Neuronal stem cell (in vitro differentiated cells): ENCODE data around the gene OOSP3.
"Not testable (repeated sequence)": the region's sequence is repeated elsewhere in the genome, so short reads cannot be mapped to it uniquely, and the experiment has no call there.

Source experiments
- DNase-seq: peaks from one replicate; pipeline ENCODE4 v3.0.0-alpha.2; 2013; ENCODE audit warnings: low spot score
- H2AFZ ChIP-seq: one replicate; pipeline ENCODE4 v1.6.1; 2013; ENCODE audit warnings: mild to moderate bottlenecking, low read length, inconsistent platforms
- H2AK5ac ChIP-seq: 2 replicates; pipeline ENCODE4 v1.6.1; 2013; ENCODE audit warnings: low read depth, mild to moderate bottlenecking, inconsistent platforms, low read length, moderate library complexity, mixed read lengths
- H2BK120ac ChIP-seq: 2 replicates; pipeline ENCODE4 v1.6.1; 2013; ENCODE audit warnings: low read depth, mild to moderate bottlenecking, inconsistent platforms, low read length, moderate library complexity, mixed read lengths
- H2BK12ac ChIP-seq: one replicate; pipeline ENCODE4 v1.6.1; 2013; ENCODE audit warnings: low read length, inconsistent platforms
- H2BK15ac ChIP-seq: 2 replicates; pipeline ENCODE4 v1.6.1; 2013; ENCODE audit warnings: mild to moderate bottlenecking, low read length, inconsistent platforms, mixed read lengths
- H2BK5ac ChIP-seq: one replicate; pipeline ENCODE4 v1.6.1; 2013; ENCODE audit warnings: inconsistent platforms, mild to moderate bottlenecking, low read length, moderate library complexity
- H3K14ac ChIP-seq: one replicate; pipeline ENCODE4 v1.6.1; 2013; ENCODE audit warnings: low read length, inconsistent platforms
- H3K18ac ChIP-seq: 2 replicates; pipeline ENCODE4 v1.6.1; 2013; ENCODE audit warnings: low read length, inconsistent platforms
- H3K23ac ChIP-seq: 2 replicates; pipeline ENCODE4 v1.6.1; 2013; ENCODE audit warnings: low read depth, mild to moderate bottlenecking, mixed read lengths, low read length, inconsistent platforms; ENCODE audit not compliant: poor library complexity
- H3K27ac ChIP-seq: replicated peaks from 3 replicates; pipeline ENCODE4 v1.5.1; 2013; ENCODE audit warnings: low read length, inconsistent platforms
- H3K27me3 ChIP-seq, 3 experiments: 2 replicates each; pipeline ENCODE4 v1.6.1; 2013; ENCODE audit warnings: low read length in 3 of 3, mild to moderate bottlenecking in 2 of 3, inconsistent platforms in 1 of 3, low read depth in 1 of 3, mixed read lengths in 1 of 3, moderate library complexity in 1 of 3; ENCODE audit not compliant: control insufficient read depth in 3 of 3, insufficient read depth in 3 of 3
- H3K36me3 ChIP-seq, 2 donors: replicated peaks in 1 of 2; 2 replicates each; pipeline ENCODE4 v1.6.1; 2013; ENCODE audit warnings: low read length in 2 of 2; ENCODE audit not compliant: control insufficient read depth in 2 of 2, insufficient read depth in 2 of 2
- H3K4ac ChIP-seq: 2 replicates; pipeline ENCODE4 v1.6.1; 2013; ENCODE audit warnings: inconsistent platforms, mild to moderate bottlenecking, low read length, moderate library complexity
- H3K4me1 ChIP-seq, 2 donors: 1 replicate in 1 of 2; 2 replicates in 1 of 2; pipeline ENCODE4 v1.6.1; 2013; ENCODE audit warnings: low read length in 2 of 2, low read depth in 1 of 2; ENCODE audit not compliant: control insufficient read depth in 2 of 2, insufficient read depth in 1 of 2
- H3K4me2 ChIP-seq: one replicate; pipeline ENCODE4 v1.6.1; 2013; ENCODE audit warnings: mild to moderate bottlenecking, low read length, inconsistent platforms; ENCODE audit not compliant: insufficient read depth, poor library complexity, severe bottlenecking
- H3K4me3 ChIP-seq, 2 donors: 2 replicates each; pipeline ENCODE4 v1.5.1; 2013; ENCODE audit warnings: low read length in 2 of 2, mild to moderate bottlenecking in 2 of 2, inconsistent platforms in 1 of 2, moderate library complexity in 1 of 2
- H3K79me1 ChIP-seq: one replicate; pipeline ENCODE4 v1.6.1; 2013; ENCODE audit warnings: low read depth, mild to moderate bottlenecking, inconsistent platforms, low read length, moderate library complexity
- H3K9ac ChIP-seq: one replicate; pipeline ENCODE4 v1.6.1; 2013; ENCODE audit warnings: mild to moderate bottlenecking, low read depth, low read length, inconsistent platforms; ENCODE audit not compliant: poor library complexity
- H3K9me3 ChIP-seq, 2 donors: replicated peaks in 1 of 2; 2 replicates each; pipeline versions ENCODE3 to v1.6.1; 2013; ENCODE audit warnings: low read length in 2 of 2, mild to moderate bottlenecking in 2 of 2, inconsistent platforms in 1 of 2, low read depth in 1 of 2, mixed read lengths in 1 of 2, moderate library complexity in 1 of 2; ENCODE audit not compliant: control insufficient read depth in 2 of 2, insufficient read depth in 1 of 2
- H4K8ac ChIP-seq: one replicate; pipeline ENCODE4 v1.6.1; 2013; ENCODE audit warnings: low read depth, mild to moderate bottlenecking, inconsistent platforms, low read length, moderate library complexity
- H4K91ac ChIP-seq: one replicate; pipeline ENCODE4 v1.6.1; 2013; ENCODE audit warnings: low read length, low read depth, mild to moderate bottlenecking, inconsistent platforms; ENCODE audit not compliant: poor library complexity
- WGBS, 2 donors: extraction: QIAGEN DNeasy Blood & Tissue Kit; methylation state at CpG; one replicate each; pipeline ENCODE4 v1.1.7; 2013; ENCODE audit warnings: missing lambda C conversion rate in 2 of 2, mixed read lengths in 1 of 2; ENCODE audit not compliant: insufficient read length in 2 of 2, insufficient replicate concordance in 1 of 2; ENCODE audit errors: extremely low coverage in 2 of 2; 5-methylcytosine and 5-hydroxymethylcytosine counted together

The OOSP3 gene

DNA sequence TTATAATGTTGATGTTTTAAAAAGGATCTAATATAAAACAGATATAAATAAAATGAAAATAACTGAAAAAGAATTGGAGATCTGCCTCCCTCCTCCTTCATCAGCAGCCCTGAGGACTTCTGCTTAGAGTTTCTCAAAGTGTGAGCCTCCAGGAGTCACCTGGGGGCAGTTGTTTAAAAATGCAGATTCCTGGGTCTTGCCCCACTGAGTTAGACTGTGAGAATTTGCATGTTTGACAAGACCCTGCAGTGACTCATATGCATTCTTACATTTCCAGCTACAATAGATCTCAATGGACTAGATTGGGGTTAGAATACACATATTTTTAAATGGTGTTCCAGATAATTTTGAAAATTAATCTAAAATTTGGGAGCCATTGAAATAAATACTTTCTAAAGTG, 798 bp upstream of the OOSP3 start:
- H3K23ac ChIP-seq: no peak overlapping the region
- H3K4ac ChIP-seq: no peak overlapping the region
- no peak overlapping the region for H4K8ac ChIP-seq
- H2BK12ac ChIP-seq: no peak overlapping the region
- DNase-seq: no peak
- no peak overlapping the region for H2BK5ac ChIP-seq
- no peak overlapping the region for H3K4me3 ChIP-seq
- no peak overlapping the region for H3K18ac ChIP-seq
- no peak overlapping the region for H2BK120ac ChIP-seq
- H3K9me3 ChIP-seq: no peaks in the 10 kb centered on the region
- no peaks in the 10 kb centered on the region for H3K36me3 ChIP-seq
- no peak overlapping the region for H3K4me2 ChIP-seq
- H3K27ac ChIP-seq: no peak overlapping the region
- no peaks in the 10 kb centered on the region for H3K4me1 ChIP-seq
- no peaks in the 10 kb centered on the region for H3K27me3 ChIP-seq
- H2AFZ ChIP-seq: no peak overlapping the region
- H3K79me1 ChIP-seq: no peaks in the 10 kb centered on the region
- H2BK15ac ChIP-seq: no peak overlapping the region
- H2AK5ac ChIP-seq: no peak overlapping the region
- H3K9ac ChIP-seq: no peak overlapping the region
- no peak overlapping the region for H4K91ac ChIP-seq
- no peak overlapping the region for H3K14ac ChIP-seq

DNA sequence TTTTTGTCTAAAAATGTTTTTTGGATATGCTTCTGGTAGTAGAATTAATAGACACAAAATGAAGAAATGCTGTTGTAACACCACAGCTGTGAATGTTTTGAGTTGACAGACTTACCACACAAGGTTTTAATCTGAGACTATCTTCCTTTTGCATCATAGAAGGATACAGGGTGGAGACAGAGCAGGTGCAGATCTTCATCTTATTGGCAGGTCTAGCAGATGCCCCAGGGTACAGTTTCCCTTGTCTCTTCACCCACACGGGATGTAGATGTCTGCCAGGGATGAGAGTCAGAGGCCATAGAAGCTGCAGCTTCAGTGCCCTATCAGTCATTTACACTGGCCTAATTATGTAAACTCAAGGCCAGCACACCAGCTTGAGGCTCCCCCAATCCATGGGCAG, 985 bp downstream of the OOSP3 start:
- H3K14ac ChIP-seq: no peak overlapping the region
- H2BK12ac ChIP-seq: no peak overlapping the region
- H3K4me1 ChIP-seq: no peaks in the 10 kb centered on the region
- H2AK5ac ChIP-seq: no peak overlapping the region
- H3K4ac ChIP-seq: no peak overlapping the region
- DNase-seq: no peak
- no peaks in the 10 kb centered on the region for H3K79me1 ChIP-seq
- H3K9ac ChIP-seq: no peak overlapping the region
- H3K27ac ChIP-seq: no peak overlapping the region
- H2BK120ac ChIP-seq: no peak overlapping the region
- H3K36me3 ChIP-seq: no peaks in the 10 kb centered on the region
- H3K9me3 ChIP-seq: no peaks in the 10 kb centered on the region
- H3K18ac ChIP-seq: no peak overlapping the region
- H4K8ac ChIP-seq: no peak overlapping the region
- no peak overlapping the region for H2BK15ac ChIP-seq
- H3K27me3 ChIP-seq: no peaks in the 10 kb centered on the region
- H2AFZ ChIP-seq: no peak overlapping the region
- H3K4me3 ChIP-seq: no peak overlapping the region
- no peak overlapping the region for H3K4me2 ChIP-seq
- H3K23ac ChIP-seq: no peak overlapping the region
- no peak overlapping the region for H4K91ac ChIP-seq
- WGBS, 2 donors: no CpG with 5 or more reads among the region's 1 CpG
- H2BK5ac ChIP-seq: no peak overlapping the region

GRCh38 chr11:59883597-59883996, 5.0 kb downstream of the OOSP3 start:
- Histone ChIP-seq H3K9me3 (no peaks in the 10 kb centered on the region), H3K9ac (no peak overlapping the region), H3K27me3 (no peaks in the 10 kb centered on the region), H2AFZ (no peak overlapping the region), H2AK5ac (no peak overlapping the region), H3K4me1 (no peaks in the 10 kb centered on the region), H3K36me3 (no peaks in the 10 kb centered on the region), H3K23ac (no peak overlapping the region), H3K4me3 (no peak overlapping the region), H2BK12ac (no peak overlapping the region), H2BK15ac (no peak overlapping the region), H3K18ac (no peak overlapping the region), H4K91ac (no peak overlapping the region), H2BK5ac (no peak overlapping the region), H3K14ac (no peak overlapping the region), H4K8ac (no peak overlapping the region), H3K4me2 (no peak overlapping the region), H3K27ac (no peak overlapping the region), H3K4ac (no peak overlapping the region), H2BK120ac (no peak overlapping the region), H3K79me1 (no peaks in the 10 kb centered on the region)
- DNase-seq: no peak
- no CpG with 5 or more reads among the region's 1 CpG for WGBS, 2 donors

DNA sequence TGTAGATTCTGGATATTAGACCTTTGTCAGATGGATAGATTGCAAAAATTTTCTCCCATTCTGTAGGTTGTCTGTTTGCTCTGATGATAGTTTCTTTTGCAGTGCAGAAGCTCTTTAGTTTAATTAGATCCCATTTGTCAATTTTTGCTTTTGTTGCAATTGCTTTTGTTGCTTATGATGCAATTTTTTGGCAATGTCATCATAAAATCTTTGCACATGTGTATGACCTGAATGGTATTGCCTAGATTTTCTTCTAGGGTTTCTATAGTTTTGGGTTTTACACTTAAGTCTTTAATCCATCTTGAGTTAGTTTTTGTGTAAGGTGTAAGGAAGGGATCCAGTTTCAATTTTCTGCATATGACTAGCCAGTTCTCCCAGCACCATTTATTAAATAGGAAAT, 8.6 kb downstream of the OOSP3 start:
- H3K79me1 ChIP-seq, H3K36me3 ChIP-seq, H3K27ac ChIP-seq, H2BK12ac ChIP-seq, H2BK5ac ChIP-seq, H3K4ac ChIP-seq, H3K4me2 ChIP-seq, H2AFZ ChIP-seq, H2BK120ac ChIP-seq, H3K9me3 ChIP-seq, H4K91ac ChIP-seq, H2AK5ac ChIP-seq, H3K4me1 ChIP-seq, DNase-seq, H3K23ac ChIP-seq, H3K9ac ChIP-seq, H3K18ac ChIP-seq, H3K27me3 ChIP-seq, H3K14ac ChIP-seq, H2BK15ac ChIP-seq, H3K4me3 ChIP-seq, H4K8ac ChIP-seq: not testable (repeated sequence)
